ENCODE results near the gene NME7.

Gene NME7

GRCh38 chr1:169150641-169151337 is 216.8 kb downstream of the NME7 start:
- no peaks in the 10 kb centered on the region for H3K27me3 ChIP-seq (replicated peaks in 2 of 5; ENCODE audit: control insufficient read depth in 4 of 5, insufficient read depth in 5 of 5, low read length in 4 of 5)
- ChIA-PET POLR2A (interaction anchor here (0.6 kb wide), 1 partner anchor 715 kb away, joined by 4 read pairs; no protein-coding TSS in a partner anchor), CTCF (no interaction called here)
- no peak overlapping the region for H3K4me3 ChIP-seq (ENCODE audit: control insufficient read depth in 1 of 7, extremely low read depth in 1 of 7, insufficient read depth in 4 of 7, low read depth in 2 of 7, low read length in 6 of 7)
- H3K9me3 ChIP-seq (ENCODE audit: control extremely low read depth in 1 of 5, control insufficient read depth in 4 of 5, insufficient read depth in 2 of 5, low read depth in 1 of 5, low read length in 4 of 5): no peaks in the 10 kb centered on the region
- peaks cover 0 to 4% (median under 1%) of the 10 kb centered on the region in 4 experiments for H3K4me1 ChIP-seq (ENCODE audit: control extremely low read depth in 1 of 4, control insufficient read depth in 4 of 4, insufficient read depth in 4 of 4, low read length in 3 of 4)
- no peaks in the 10 kb centered on the region for H3K36me3 ChIP-seq (ENCODE audit: control insufficient read depth in 4 of 4, insufficient read depth in 4 of 4, low read length in 3 of 4)
- no peak overlapping the region for H3K27ac ChIP-seq (ENCODE audit: insufficient read depth in 1 of 2, low read depth in 1 of 2, low read length in 2 of 2, poor library complexity in 1 of 2, severe bottlenecking in 2 of 2)
- DNase-seq: no peak
- WGBS (ENCODE audit: insufficient coverage): 100% methylated on average over 2 of the region's 4 CpGs

- ChIA-PET CTCF (no interaction called here), POLR2A (interaction anchor here (0.6 kb wide), 1 partner anchor 714 kb away, joined by 4 read pairs; no protein-coding TSS in a partner anchor)
- H3K9me3 ChIP-seq (ENCODE audit: control extremely low read depth in 1 of 5, control insufficient read depth in 4 of 5, insufficient read depth in 2 of 5, low read depth in 1 of 5, low read length in 4 of 5): no peaks in the 10 kb centered on the region
These were observed 217.9 kb downstream of the NME7 start for GRCh38 chr1:169149555-169150286.

GRCh38 chr1:169148472-169149252 is 218.9 kb downstream of the NME7 start:
- Histone ChIP-seq H3K4me3 (ENCODE audit: control insufficient read depth in 1 of 7, extremely low read depth in 1 of 7, insufficient read depth in 4 of 7, low read depth in 2 of 7, low read length in 6 of 7) (no peak overlapping the region), H3K9me3 (ENCODE audit: control extremely low read depth in 1 of 5, control insufficient read depth in 4 of 5, insufficient read depth in 2 of 5, low read depth in 1 of 5, low read length in 4 of 5) (no peaks in the 10 kb centered on the region), H3K36me3 (ENCODE audit: control insufficient read depth in 4 of 4, insufficient read depth in 4 of 4, low read length in 3 of 4) (no peaks in the 10 kb centered on the region), H3K4me1 (ENCODE audit: control extremely low read depth in 1 of 4, control insufficient read depth in 4 of 4, insufficient read depth in 4 of 4, low read length in 3 of 4) (peaks cover 0 to 4% (median under 1%) of the 10 kb centered on the region in 4 experiments), H3K27me3 (replicated peaks in 2 of 5; ENCODE audit: control insufficient read depth in 4 of 5, insufficient read depth in 5 of 5, low read length in 4 of 5) (no peaks in the 10 kb centered on the region), H3K27ac (ENCODE audit: insufficient read depth in 1 of 2, low read depth in 1 of 2, low read length in 2 of 2, poor library complexity in 1 of 2, severe bottlenecking in 2 of 2) (no peak overlapping the region)
- WGBS (ENCODE audit: insufficient coverage): 100% methylated on average over 4 of the region's 5 CpGs
- DNase-seq: no peak
- ChIA-PET CTCF (no interaction called here), POLR2A (no interaction called here)

More at GRCh38 chr1:169149555-169150286, 217.9 kb downstream of the NME7 start:
- H3K27ac ChIP-seq (ENCODE audit: insufficient read depth in 1 of 2, low read depth in 1 of 2, low read length in 2 of 2, poor library complexity in 1 of 2, severe bottlenecking in 2 of 2): no peak overlapping the region
- H3K4me1 ChIP-seq (ENCODE audit: control extremely low read depth in 1 of 4, control insufficient read depth in 4 of 4, insufficient read depth in 4 of 4, low read length in 3 of 4): peaks cover 0 to 4% (median under 1%) of the 10 kb centered on the region in 4 experiments
- no peaks in the 10 kb centered on the region for H3K36me3 ChIP-seq (ENCODE audit: control insufficient read depth in 4 of 4, insufficient read depth in 4 of 4, low read length in 3 of 4)
- no peak overlapping the region for H3K4me3 ChIP-seq (ENCODE audit: control insufficient read depth in 1 of 7, extremely low read depth in 1 of 7, insufficient read depth in 4 of 7, low read depth in 2 of 7, low read length in 6 of 7)
- no peak for DNase-seq
- H3K27me3 ChIP-seq (replicated peaks in 2 of 5; ENCODE audit: control insufficient read depth in 4 of 5, insufficient read depth in 5 of 5, low read length in 4 of 5): no peaks in the 10 kb centered on the region
- WGBS (ENCODE audit: insufficient coverage): no CpG with 5 or more reads among the region's 2 CpGs

- no peak overlapping the region for H3K27ac ChIP-seq (ENCODE audit: insufficient read depth in 1 of 2, low read depth in 1 of 2, low read length in 2 of 2, poor library complexity in 1 of 2, severe bottlenecking in 2 of 2)
- H3K4me1 ChIP-seq (ENCODE audit: control extremely low read depth in 1 of 4, control insufficient read depth in 4 of 4, insufficient read depth in 4 of 4, low read length in 3 of 4): peaks cover 0 to 4% (median under 1%) of the 10 kb centered on the region in 4 experiments
- H3K9me3 ChIP-seq (ENCODE audit: control extremely low read depth in 1 of 5, control insufficient read depth in 4 of 5, insufficient read depth in 2 of 5, low read depth in 1 of 5, low read length in 4 of 5): no peaks in the 10 kb centered on the region
- no CpG with 5 or more reads among the region's 1 CpG for WGBS (ENCODE audit: insufficient coverage)
- H3K27me3 ChIP-seq (replicated peaks in 2 of 5; ENCODE audit: control insufficient read depth in 4 of 5, insufficient read depth in 5 of 5, low read length in 4 of 5): no peaks in the 10 kb centered on the region
- CTCF ChIA-PET: no interaction called here
- no peaks in the 10 kb centered on the region for H3K36me3 ChIP-seq (ENCODE audit: control insufficient read depth in 4 of 4, insufficient read depth in 4 of 4, low read length in 3 of 4)
- no peak overlapping the region for H3K4me3 ChIP-seq (ENCODE audit: control insufficient read depth in 1 of 7, extremely low read depth in 1 of 7, insufficient read depth in 4 of 7, low read depth in 2 of 7, low read length in 6 of 7)
- DNase-seq: no peak
- POLR2A ChIA-PET: no interaction called here
These were observed 220.9 kb downstream of the NME7 start for GRCh38 chr1:169146576-169147214.

- ChIA-PET POLR2A (no interaction called here), CTCF (interaction anchor here (0.9 kb wide), 1 partner anchor 8 kb away, joined by 3 read pairs; no protein-coding TSS in a partner anchor)
- no peak for DNase-seq
- Histone ChIP-seq H3K36me3 (ENCODE audit: control insufficient read depth in 4 of 4, insufficient read depth in 4 of 4, low read length in 3 of 4) (no peaks in the 10 kb centered on the region), H3K27me3 (replicated peaks in 2 of 5; ENCODE audit: control insufficient read depth in 4 of 5, insufficient read depth in 5 of 5, low read length in 4 of 5) (no peaks in the 10 kb centered on the region), H3K4me3 (ENCODE audit: control insufficient read depth in 1 of 7, extremely low read depth in 1 of 7, insufficient read depth in 4 of 7, low read depth in 2 of 7, low read length in 6 of 7) (no peak overlapping the region), H3K4me1 (ENCODE audit: control extremely low read depth in 1 of 4, control insufficient read depth in 4 of 4, insufficient read depth in 4 of 4, low read length in 3 of 4) (peaks cover 0 to 4% (median under 1%) of the 10 kb centered on the region in 4 experiments), H3K27ac (ENCODE audit: insufficient read depth in 1 of 2, low read depth in 1 of 2, low read length in 2 of 2, poor library complexity in 1 of 2, severe bottlenecking in 2 of 2) (no peak overlapping the region), H3K9me3 (ENCODE audit: control extremely low read depth in 1 of 5, control insufficient read depth in 4 of 5, insufficient read depth in 2 of 5, low read depth in 1 of 5, low read length in 4 of 5) (no peaks in the 10 kb centered on the region)
- 100% methylated on average over 2 of the region's 7 CpGs for WGBS (ENCODE audit: insufficient coverage)
These were observed 222.5 kb downstream of the NME7 start for GRCh38 chr1:169144941-169145626.

GRCh38 chr1:169143984-169144383 is 223.6 kb downstream of the NME7 start:
- no peak overlapping the region for H3K4me3 ChIP-seq (ENCODE audit: control insufficient read depth in 1 of 7, extremely low read depth in 1 of 7, insufficient read depth in 4 of 7, low read depth in 2 of 7, low read length in 6 of 7)
- CTCF ChIA-PET: interaction anchor here (1.2 kb wide), 1 partner anchor 16 kb away, joined by 3 read pairs; no protein-coding TSS in a partner anchor
- no peaks in the 10 kb centered on the region for H3K9me3 ChIP-seq (ENCODE audit: control extremely low read depth in 1 of 5, control insufficient read depth in 4 of 5, insufficient read depth in 2 of 5, low read depth in 1 of 5, low read length in 4 of 5)
- no peak overlapping the region for H3K27ac ChIP-seq (ENCODE audit: insufficient read depth in 1 of 2, low read depth in 1 of 2, low read length in 2 of 2, poor library complexity in 1 of 2, severe bottlenecking in 2 of 2)
- H3K27me3 ChIP-seq (replicated peaks in 2 of 5; ENCODE audit: control insufficient read depth in 4 of 5, insufficient read depth in 5 of 5, low read length in 4 of 5): no peaks in the 10 kb centered on the region
- no peaks in the 10 kb centered on the region for H3K36me3 ChIP-seq (ENCODE audit: control insufficient read depth in 4 of 4, insufficient read depth in 4 of 4, low read length in 3 of 4)
- peaks cover 0 to 4% (median under 1%) of the 10 kb centered on the region in 4 experiments for H3K4me1 ChIP-seq (ENCODE audit: control extremely low read depth in 1 of 4, control insufficient read depth in 4 of 4, insufficient read depth in 4 of 4, low read length in 3 of 4)
- DNase-seq: no peak
- POLR2A ChIA-PET: interaction anchor here (0.7 kb wide), 1 partner anchor 17 kb away, joined by 3 read pairs; no protein-coding TSS in a partner anchor

All from common myeloid progenitor, CD34-positive (primary cell).